DOHH2 (cell line): Measurements from ENCODE around the gene SLC25A41.

Experiments used
- H3F3A ChIP-seq: fragments of 200-600 bp; sonication (generic), shearing (Covaris generic); 2 replicates; pipeline ENCODE4 v1.6.0; 2016; ENCODE audit warnings: antibody characterized with exemption, mild to moderate bottlenecking; ENCODE audit not compliant: control insufficient read depth, insufficient read depth
- H3K27ac ChIP-seq: fragments of 200-600 bp; sonication (generic); 2 replicates; pipeline ENCODE4 v1.5.1; 2014; ENCODE audit warnings: low read depth, mild to moderate bottlenecking, low read length, moderate library complexity
- H3K27me3 ChIP-seq: fragments of 200-600 bp; sonication (generic); 2 replicates; pipeline ENCODE4 v1.6.1; 2014; ENCODE audit warnings: mild to moderate bottlenecking, low read length, mixed read lengths; ENCODE audit not compliant: control insufficient read depth
- H3K36me3 ChIP-seq: fragments of 200-600 bp; sonication (generic); 2 replicates; pipeline ENCODE4 v1.6.1; 2014; ENCODE audit warnings: mild to moderate bottlenecking, low read length, moderate library complexity, mixed read lengths; ENCODE audit not compliant: control insufficient read depth
- H3K4me1 ChIP-seq: fragments of 200-600 bp; sonication (generic); 2 replicates; pipeline ENCODE4 v1.6.1; 2014; ENCODE audit warnings: mild to moderate bottlenecking, low read length, mixed read lengths; ENCODE audit not compliant: control insufficient read depth
- H3K4me2 ChIP-seq: fragments of 200-600 bp; sonication (generic); 2 replicates; pipeline ENCODE4 v1.6.0; 2014; ENCODE audit warnings: mild to moderate bottlenecking, low read length, moderate library complexity
- H3K4me3 ChIP-seq: fragments of 200-600 bp; sonication (generic); 2 replicates; pipeline ENCODE4 v1.5.1; 2014; ENCODE audit warnings: mild to moderate bottlenecking, low read length, mixed read lengths
- H3K79me2 ChIP-seq: fragments of 200-600 bp; sonication (generic); 2 replicates; pipeline ENCODE4 v1.6.1; 2014; ENCODE audit warnings: mild to moderate bottlenecking, low read length, mixed read lengths; ENCODE audit not compliant: control insufficient read depth
- H3K9me2 ChIP-seq: fragments of 200-600 bp; sonication (generic); replicated peaks from 2 replicates; pipeline ENCODE4 v1.6.1; 2014; ENCODE audit warnings: mild to moderate bottlenecking, low read length, mixed read lengths; ENCODE audit not compliant: control insufficient read depth
- H3K9me3 ChIP-seq: fragments of 200-600 bp; sonication (generic); 2 replicates; pipeline ENCODE4 v1.6.1; 2014; ENCODE audit warnings: antibody characterized with exemption, low read length, mixed read lengths; ENCODE audit not compliant: control insufficient read depth, insufficient read depth
- H4K20me1 ChIP-seq: fragments of 200-600 bp; sonication (generic); 2 replicates; pipeline ENCODE4 v1.6.0; 2014; ENCODE audit warnings: low read depth, mild to moderate bottlenecking, antibody characterized with exemption, low read length, moderate library complexity; ENCODE audit not compliant: control insufficient read depth, insufficient read depth
- EZH2phosphoT487 ChIP-seq: fragments of 200-600 bp; sonication (generic); IDR thresholded peaks from 2 replicates; pipeline ENCODE4 v1.6.1; 2017; ENCODE audit warnings: borderline replicate concordance, mild to moderate bottlenecking, antibody characterized with exemption, low read length, moderate library complexity, mixed read lengths
- TF ChIP-seq, protein P1 (sequence below): fragments of 200-600 bp; sonication (generic); IDR thresholded peaks from one replicate; pipeline ENCODE4 v1.5.1; 2014; ENCODE audit warnings: antibody characterized with exemption, mild to moderate bottlenecking, low read depth, low read length; ENCODE audit not compliant: poor library complexity, severe bottlenecking

Gene SLC25A41

DNA sequence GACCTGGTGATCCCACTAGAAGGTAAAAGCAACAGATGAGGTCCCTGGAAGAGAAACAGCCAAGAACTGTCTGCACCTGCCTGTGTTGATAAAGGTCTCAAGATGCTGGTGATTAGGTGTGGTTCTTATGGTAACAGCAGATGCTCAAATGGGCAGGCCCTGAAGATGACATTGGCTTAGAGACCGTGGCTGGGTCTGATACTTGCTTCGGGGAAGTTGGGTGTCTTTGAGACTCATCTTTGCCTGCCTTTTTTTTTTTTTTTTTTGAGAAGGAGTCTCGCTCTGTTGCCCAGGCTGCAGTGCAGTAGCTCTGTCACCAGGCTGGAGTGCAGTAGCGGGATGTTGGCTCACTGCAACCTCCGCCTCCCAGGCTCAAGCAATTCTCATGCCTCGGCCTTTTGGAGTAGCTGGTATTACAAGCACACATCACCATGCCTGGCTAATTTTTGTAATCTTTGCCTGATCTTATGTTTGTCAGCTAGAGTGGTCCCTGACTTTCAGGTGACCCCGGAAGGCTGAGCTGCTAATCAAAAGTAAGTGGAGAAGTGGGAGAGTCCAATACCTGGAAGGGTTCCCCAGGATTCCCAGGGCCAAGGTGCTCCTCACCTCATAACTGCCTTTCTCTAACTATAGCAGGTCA, 18.1 kb upstream of the SLC25A41 start:
- H3K79me2 ChIP-seq: no peaks in the 10 kb centered on the region
- no peak overlapping the region for H3K4me2 ChIP-seq
- H3K27me3 ChIP-seq: no peaks in the 10 kb centered on the region
- no peak overlapping the region for H3K27ac ChIP-seq
- TF ChIP-seq, protein P1, sequence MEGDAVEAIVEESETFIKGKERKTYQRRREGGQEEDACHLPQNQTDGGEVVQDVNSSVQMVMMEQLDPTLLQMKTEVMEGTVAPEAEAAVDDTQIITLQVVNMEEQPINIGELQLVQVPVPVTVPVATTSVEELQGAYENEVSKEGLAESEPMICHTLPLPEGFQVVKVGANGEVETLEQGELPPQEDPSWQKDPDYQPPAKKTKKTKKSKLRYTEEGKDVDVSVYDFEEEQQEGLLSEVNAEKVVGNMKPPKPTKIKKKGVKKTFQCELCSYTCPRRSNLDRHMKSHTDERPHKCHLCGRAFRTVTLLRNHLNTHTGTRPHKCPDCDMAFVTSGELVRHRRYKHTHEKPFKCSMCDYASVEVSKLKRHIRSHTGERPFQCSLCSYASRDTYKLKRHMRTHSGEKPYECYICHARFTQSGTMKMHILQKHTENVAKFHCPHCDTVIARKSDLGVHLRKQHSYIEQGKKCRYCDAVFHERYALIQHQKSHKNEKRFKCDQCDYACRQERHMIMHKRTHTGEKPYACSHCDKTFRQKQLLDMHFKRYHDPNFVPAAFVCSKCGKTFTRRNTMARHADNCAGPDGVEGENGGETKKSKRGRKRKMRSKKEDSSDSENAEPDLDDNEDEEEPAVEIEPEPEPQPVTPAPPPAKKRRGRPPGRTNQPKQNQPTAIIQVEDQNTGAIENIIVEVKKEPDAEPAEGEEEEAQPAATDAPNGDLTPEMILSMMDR: no peak
- no peak for TF ChIP-seq EZH2phosphoT487
- no peaks in the 10 kb centered on the region for H3F3A ChIP-seq
- no peaks in the 10 kb centered on the region for H4K20me1 ChIP-seq
- no peak overlapping the region for H3K4me3 ChIP-seq
- H3K36me3 ChIP-seq: peaks cover 46% of the 10 kb centered on the region
- H3K4me1 ChIP-seq: no peaks in the 10 kb centered on the region
- no peaks in the 10 kb centered on the region for H3K9me2 ChIP-seq
- H3K9me3 ChIP-seq: peaks cover 13% of the 10 kb centered on the region

DNA sequence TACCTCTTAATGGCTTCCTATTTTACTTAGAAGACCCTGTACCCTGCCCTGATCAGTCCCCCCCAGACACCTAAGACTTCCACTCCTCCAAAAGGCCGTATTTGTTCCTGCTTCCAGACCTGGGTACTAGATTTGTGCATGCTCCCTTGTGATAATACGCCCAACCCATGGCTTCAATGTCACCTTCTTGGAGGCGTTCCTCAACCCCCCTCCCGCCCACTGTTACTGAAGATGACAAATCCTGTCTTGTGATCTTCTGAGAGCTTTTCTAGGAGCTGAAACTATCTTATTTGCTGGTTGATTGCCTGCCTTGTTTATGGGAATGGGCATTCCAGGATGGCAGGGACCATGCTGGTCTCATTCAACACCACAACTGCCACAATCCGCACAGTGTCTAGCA, 16.6 kb upstream of the SLC25A41 start:
- H3K4me1 ChIP-seq: no peaks in the 10 kb centered on the region
- H3K79me2 ChIP-seq: no peaks in the 10 kb centered on the region
- no peaks in the 10 kb centered on the region for H3K27me3 ChIP-seq
- H3F3A ChIP-seq: no peaks in the 10 kb centered on the region; the same call in 1 of the 2 replicates
- no peak overlapping the region for H3K4me2 ChIP-seq
- H3K36me3 ChIP-seq: peaks cover 31% of the 10 kb centered on the region
- peaks cover 13% of the 10 kb centered on the region for H3K9me3 ChIP-seq
- TF ChIP-seq EZH2phosphoT487: no peak
- TF ChIP-seq, protein P1: no peak
- no peaks in the 10 kb centered on the region for H4K20me1 ChIP-seq
- no peak overlapping the region for H3K27ac ChIP-seq
- H3K9me2 ChIP-seq: no peaks in the 10 kb centered on the region
- no peak overlapping the region for H3K4me3 ChIP-seq

DNA sequence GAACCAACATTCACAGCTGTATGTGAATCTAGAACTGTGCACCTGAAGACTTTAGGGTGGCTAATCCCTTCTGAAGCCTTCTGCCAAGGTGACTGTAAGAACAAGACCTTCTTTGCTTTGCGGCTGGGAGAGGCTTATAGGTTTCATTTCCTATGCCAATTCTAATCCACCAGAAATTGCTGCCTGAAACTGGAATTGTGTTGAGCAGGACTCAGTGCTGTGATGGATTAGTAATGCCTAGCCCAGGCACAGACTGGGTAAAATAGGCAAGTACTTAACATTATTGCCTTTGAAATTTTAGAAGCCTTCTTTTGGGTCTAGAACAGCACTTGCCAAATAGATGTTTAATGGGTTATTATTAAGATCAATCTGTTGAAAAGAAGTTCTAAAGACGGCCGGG, 14.5 kb upstream of the SLC25A41 start:
- Histone ChIP-seq H3K27ac (no peak overlapping the region), H3K36me3 (peaks cover 12% of the 10 kb centered on the region), H3K4me1 (no peaks in the 10 kb centered on the region), H3K4me2 (no peak overlapping the region), H3K27me3 (no peaks in the 10 kb centered on the region), H3F3A (no peaks in the 10 kb centered on the region; the same call in 1 of the 2 replicates), H3K9me2 (no peaks in the 10 kb centered on the region), H4K20me1 (no peaks in the 10 kb centered on the region), H3K79me2 (no peaks in the 10 kb centered on the region), H3K4me3 (no peak overlapping the region), H3K9me3 (no peaks in the 10 kb centered on the region)
- TF ChIP-seq EZH2phosphoT487: no peak
- TF ChIP-seq, protein P1: no peak
